NB4 (cell line): ENCODE measurements around the gene GCDH.

ENCODE experiments used
- DNase-seq: peaks from one replicate; pipeline ENCODE4 v3.0.0; 2010; ENCODE audit warnings: low read depth
- H3K4me3 ChIP-seq: one replicate; pipeline ENCODE4 v1.5.1; 2011; ENCODE audit warnings: mild to moderate bottlenecking, low read depth, low read length, moderate library complexity
- MYC ChIP-seq: IDR thresholded peaks from 2 replicates; pipeline ENCODE4 v1.6.1; 2011; ENCODE audit warnings: low read depth, low read length
- POLR2A ChIP-seq: IDR thresholded peaks from 2 replicates; pipeline ENCODE4 v1.6.1; 2011; ENCODE audit warnings: mild to moderate bottlenecking; ENCODE audit not compliant: insufficient read length; ENCODE audit errors: extremely low read depth
- TF ChIP-seq, protein P1 (sequence below): IDR thresholded peaks from one replicate; pipeline ENCODE4 v1.5.1; 2012; ENCODE audit warnings: low read depth, low read length
- TF ChIP-seq, protein P2 (sequence below): IDR thresholded peaks from 2 replicates; pipeline ENCODE4 v1.6.1; 2011; ENCODE audit warnings: low read depth, low read length

The GCDH gene

DNA sequence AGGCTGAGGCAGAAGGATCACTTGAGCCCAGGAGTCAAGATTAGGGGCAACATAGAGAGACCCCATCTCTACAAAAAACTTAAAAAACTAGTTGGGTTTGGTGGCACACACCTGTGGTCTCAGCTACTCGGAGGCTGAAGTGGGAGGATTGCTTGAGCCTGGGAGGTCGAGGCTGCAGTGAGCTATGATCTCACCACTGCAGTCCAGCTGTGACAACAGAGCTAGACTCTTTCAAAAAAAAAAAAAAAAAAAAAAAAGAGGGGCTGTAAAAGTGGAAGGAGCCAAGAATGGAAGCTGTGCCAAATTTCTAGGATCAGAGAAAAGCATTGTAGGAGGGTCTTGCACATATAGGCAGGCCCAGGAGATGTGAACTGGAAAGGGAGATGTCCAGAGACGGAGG lies 19.3 kb upstream of the GCDH start:
- H3K4me3 ChIP-seq = no peak overlapping the region
- TF ChIP-seq, protein P1, sequence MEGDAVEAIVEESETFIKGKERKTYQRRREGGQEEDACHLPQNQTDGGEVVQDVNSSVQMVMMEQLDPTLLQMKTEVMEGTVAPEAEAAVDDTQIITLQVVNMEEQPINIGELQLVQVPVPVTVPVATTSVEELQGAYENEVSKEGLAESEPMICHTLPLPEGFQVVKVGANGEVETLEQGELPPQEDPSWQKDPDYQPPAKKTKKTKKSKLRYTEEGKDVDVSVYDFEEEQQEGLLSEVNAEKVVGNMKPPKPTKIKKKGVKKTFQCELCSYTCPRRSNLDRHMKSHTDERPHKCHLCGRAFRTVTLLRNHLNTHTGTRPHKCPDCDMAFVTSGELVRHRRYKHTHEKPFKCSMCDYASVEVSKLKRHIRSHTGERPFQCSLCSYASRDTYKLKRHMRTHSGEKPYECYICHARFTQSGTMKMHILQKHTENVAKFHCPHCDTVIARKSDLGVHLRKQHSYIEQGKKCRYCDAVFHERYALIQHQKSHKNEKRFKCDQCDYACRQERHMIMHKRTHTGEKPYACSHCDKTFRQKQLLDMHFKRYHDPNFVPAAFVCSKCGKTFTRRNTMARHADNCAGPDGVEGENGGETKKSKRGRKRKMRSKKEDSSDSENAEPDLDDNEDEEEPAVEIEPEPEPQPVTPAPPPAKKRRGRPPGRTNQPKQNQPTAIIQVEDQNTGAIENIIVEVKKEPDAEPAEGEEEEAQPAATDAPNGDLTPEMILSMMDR = no peak
- no peak for TF ChIP-seq MYC
- TF ChIP-seq, protein P2, sequence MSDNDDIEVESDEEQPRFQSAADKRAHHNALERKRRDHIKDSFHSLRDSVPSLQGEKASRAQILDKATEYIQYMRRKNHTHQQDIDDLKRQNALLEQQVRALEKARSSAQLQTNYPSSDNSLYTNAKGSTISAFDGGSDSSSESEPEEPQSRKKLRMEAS = no peak
- no peak for TF ChIP-seq POLR2A
- DNase-seq = no peak

DNA sequence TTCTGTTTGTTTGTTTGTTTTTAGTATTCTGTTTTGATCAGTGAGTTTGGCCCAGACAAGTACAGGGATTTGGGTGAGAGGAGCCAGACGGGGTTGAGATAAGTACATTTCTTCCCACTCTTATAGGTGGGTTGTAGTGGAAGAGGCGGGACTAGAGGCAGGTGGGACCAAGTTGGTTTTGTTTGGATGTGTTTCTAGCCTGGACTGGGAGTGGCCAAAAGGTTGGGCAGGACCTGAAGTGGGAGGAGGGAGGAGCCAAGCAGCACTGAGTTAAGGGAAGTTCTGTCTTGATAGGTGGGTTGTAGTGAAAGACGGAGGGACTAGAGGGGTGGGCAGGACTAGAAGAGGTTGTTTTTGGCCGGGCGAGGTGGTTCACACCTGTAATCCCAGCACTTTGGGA lies 18.7 kb upstream of the GCDH start:
- H3K4me3 ChIP-seq = no peak overlapping the region
- DNase-seq = no peak
- TF ChIP-seq, protein P2 = no peak
- TF ChIP-seq, protein P1 = no peak

DNA sequence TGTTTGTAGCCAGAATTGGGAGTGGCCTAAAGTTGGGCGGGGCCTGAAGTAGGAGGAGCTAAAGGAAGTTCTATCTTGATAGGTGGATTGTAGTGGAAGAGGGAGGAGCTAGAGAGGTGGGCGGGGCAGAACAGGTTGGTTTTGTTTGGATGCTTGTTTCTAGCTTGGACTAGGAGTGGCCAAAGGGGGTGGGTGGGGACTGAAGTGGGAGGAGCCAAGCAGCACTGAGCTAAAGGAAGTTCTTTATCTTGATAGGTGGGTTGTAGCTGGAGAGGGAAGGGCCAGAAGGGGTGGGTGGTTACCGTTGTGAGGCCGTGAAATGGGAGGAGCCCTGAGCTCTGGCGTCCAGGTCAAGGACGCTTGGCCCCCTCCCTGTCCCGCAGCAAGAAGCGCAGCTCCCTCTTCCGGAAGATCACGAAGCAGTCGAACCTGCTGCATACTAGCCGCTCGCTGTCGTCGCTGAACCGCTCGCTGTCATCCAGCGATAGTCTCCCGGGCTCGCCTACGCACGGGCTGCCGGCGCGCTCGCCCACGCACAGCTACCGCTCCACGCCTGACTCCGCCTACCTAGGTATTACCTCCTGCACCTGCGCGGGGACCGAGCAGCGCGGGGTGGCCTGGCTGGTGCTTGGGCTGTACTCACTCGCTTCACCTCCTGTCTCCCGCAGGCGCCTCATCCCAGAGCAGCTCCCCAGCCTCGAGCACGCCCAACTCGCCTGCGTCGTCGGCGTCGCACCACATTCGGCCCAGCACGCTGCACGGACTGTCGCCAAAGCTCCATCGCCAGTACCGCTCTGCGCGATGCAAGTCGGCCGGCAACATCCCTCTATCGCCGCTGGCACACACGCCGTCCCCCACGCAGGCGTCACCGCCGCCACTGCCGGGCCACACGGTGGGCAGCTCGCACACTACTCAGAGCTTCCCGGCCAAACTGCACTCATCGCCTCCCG lies 17.7 kb upstream of the GCDH start:
- DNase-seq = peak; percentile 49
- TF ChIP-seq POLR2A (no peak), MYC (no peak)
- TF ChIP-seq, protein P2 = no peak
- TF ChIP-seq, protein P1 = no peak
- no peak overlapping the region for H3K4me3 ChIP-seq

DNA sequence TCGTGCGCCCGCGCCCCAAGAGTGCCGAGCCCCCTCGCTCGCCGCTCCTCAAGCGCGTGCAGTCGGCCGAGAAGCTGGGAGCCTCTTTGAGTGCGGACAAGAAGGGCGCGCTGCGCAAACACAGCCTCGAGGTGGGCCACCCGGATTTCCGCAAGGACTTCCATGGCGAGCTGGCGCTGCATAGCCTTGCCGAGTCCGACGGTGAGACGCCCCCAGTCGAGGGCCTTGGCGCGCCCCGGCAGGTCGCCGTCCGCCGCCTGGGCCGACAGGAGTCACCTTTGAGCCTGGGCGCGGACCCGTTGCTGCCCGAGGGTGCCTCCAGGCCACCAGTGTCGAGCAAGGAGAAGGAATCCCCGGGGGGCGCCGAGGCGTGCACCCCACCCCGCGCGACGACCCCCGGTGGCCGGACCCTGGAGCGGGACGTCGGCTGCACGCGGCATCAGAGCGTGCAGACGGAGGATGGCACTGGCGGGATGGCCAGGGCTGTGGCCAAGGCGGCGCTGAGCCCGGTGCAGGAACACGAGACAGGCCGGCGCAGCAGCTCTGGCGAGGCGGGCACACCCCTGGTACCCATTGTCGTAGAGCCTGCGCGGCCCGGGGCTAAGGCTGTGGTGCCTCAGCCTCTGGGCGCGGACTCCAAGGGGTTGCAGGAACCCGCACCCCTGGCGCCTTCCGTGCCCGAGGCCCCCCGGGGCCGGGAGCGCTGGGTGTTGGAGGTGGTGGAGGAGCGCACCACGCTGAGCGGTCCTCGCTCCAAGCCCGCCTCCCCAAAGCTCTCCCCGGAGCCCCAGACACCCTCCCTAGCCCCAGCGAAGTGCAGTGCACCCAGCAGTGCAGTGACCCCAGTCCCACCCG lies 16.8 kb upstream of the GCDH start:
- no peak overlapping the region for H3K4me3 ChIP-seq
- TF ChIP-seq, protein P2 = no peak
- TF ChIP-seq POLR2A (no peak), MYC (no peak)
- TF ChIP-seq, protein P1 = no peak
- no peak for DNase-seq

DNA sequence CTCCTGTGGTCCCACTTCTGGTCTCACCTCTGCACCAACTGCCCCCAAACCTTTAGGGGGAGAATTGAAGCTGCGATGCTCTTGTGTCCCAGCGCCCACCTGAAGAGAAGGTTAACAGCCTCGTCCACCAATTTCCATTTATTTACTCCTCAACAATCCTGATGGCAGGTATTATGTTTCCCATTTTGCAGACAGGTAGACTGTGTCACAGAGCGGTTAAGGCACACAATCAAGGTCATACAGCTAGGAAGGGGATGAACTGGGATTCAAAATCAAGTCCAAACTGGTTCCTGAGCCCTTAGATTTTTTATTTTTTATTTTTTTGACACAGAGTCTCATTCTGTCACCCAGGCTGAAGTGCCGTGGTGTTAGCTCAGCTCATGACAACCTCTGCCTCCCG lies 15.9 kb upstream of the GCDH start:
- no peak for DNase-seq

More for the DNA sequence above, 15.9 kb upstream of the GCDH start:
- no peak overlapping the region for H3K4me3 ChIP-seq
- TF ChIP-seq, protein P2 = no peak
- no peak for TF ChIP-seq POLR2A
